ENCODE measurements around the gene IL12RB1. TPM values are rescaled to one million over a fixed set of nuclear protein-coding genes. Genes with fewer than 3 reads are reported as not detected.

IL12RB1 gene
- total and polyA plus RNA-seq, 2 of the 13 experiments (the other 11 are each of a cell fraction or from before 2014, with no cell fraction given) = 0.03 to 0.04 TPM

- H3K9ac ChIP-seq (ENCODE audit: insufficient read depth, low read depth, low read length) = no peak overlapping the region
- POLR2A ChIA-PET = interaction anchor here (0.6 to 1.5 kb wide), 2 partner anchors 18 to 25 kb away, joined by 3 to 5 read pairs; no protein-coding TSS in a partner anchor
- TF ChIP-seq RBAK (CRISPR knock-in tag; IDR thresholded peaks at IDR 0.05) (no peak), HMGA1 (CRISPR knock-in tag; conservative IDR thresholded peaks at IDR 0.05) (no peak), ETV5 (CRISPR knock-in tag; IDR thresholded peaks at IDR 0.05; ENCODE audit: borderline replicate concordance) (no peak), ZMYM3 (CRISPR knock-in tag; IDR thresholded peaks at IDR 0.05) (peak; percentile 87), GMEB2 (CRISPR knock-in tag; IDR thresholded peaks at IDR 0.05; ENCODE audit: low read depth) (no peak), CEBPZ (IDR thresholded peaks at IDR 0.05; ENCODE audit: low read length) (no peak), MTA1 (CRISPR knock-in tag; IDR thresholded peaks at IDR 0.05; ENCODE audit: borderline replicate concordance) (0 out of 2 replicates have a peak, but pooled peaks have one; percentile 24), ZNF12 (CRISPR knock-in tag; IDR thresholded peaks at IDR 0.05) (no peak), MTF1 (CRISPR knock-in tag; IDR thresholded peaks at IDR 0.05) (no peak), SNAPC4 (CRISPR knock-in tag; IDR thresholded peaks at IDR 0.05) (no peak), ZNF629 (CRISPR knock-in tag; conservative IDR thresholded peaks at IDR 0.05) (peak; percentile 93), YEATS4 (CRISPR knock-in tag; IDR thresholded peaks at IDR 0.05; ENCODE audit: borderline replicate concordance) (no peak), ZNF672 (CRISPR knock-in tag; IDR thresholded peaks at IDR 0.05) (no peak), ZNF572 (CRISPR knock-in tag; IDR thresholded peaks at IDR 0.05) (no peak), ZNF136 (CRISPR knock-in tag; IDR thresholded peaks at IDR 0.05; ENCODE audit: low read depth) (no peak)
Measured at GRCh38 chr19:18090545-18091216, 3.9 kb upstream of the IL12RB1 start.

More at GRCh38 chr19:18090545-18091216, 3.9 kb upstream of the IL12RB1 start:
- Histone ChIP-seq H3K4me3 (replicated peaks in 1 of 3; ENCODE audit: insufficient read depth in 1 of 3, low read depth in 2 of 3, low read length in 3 of 3) (no peak overlapping the region; a peak in 1 of 6 replicates), H3K4me1 (ENCODE audit: insufficient read depth, low read length) (peaks cover 59% of the 10 kb centered on the region), H3K27me3 (ENCODE audit: control insufficient read depth in 1 of 2, insufficient read depth in 2 of 2, low read length in 2 of 2) (no peaks in the 10 kb centered on the region; a peak in 2 of 5 replicates), H3K79me2 (ENCODE audit: insufficient read depth, low read length) (no peaks in the 10 kb centered on the region), H2AFZ (ENCODE audit: low read length) (no peak overlapping the region), H4K20me1 (ENCODE audit: insufficient read depth, low read length) (no peaks in the 10 kb centered on the region), H3K36me3 (replicated peaks in 1 of 2; ENCODE audit: control insufficient read depth in 1 of 2, insufficient read depth in 2 of 2, low read length in 2 of 2) (no peaks in the 10 kb centered on the region), H3K9me3 (ENCODE audit: low read length) (no peaks in the 10 kb centered on the region), H3K4me2 (ENCODE audit: low read depth, low read length) (peak overlapping the region; percentile 59), H3K27ac (ENCODE audit: extremely low read length, insufficient read depth, low read length) (no peak overlapping the region)
- no TSS peak for BruUV-seq (replicated peaks)
- in situ Hi-C loops (cut with HindIII; ENCODE audit: extremely low pct_ligation_motif_present, low pct_unique_long_range_greater_than_20kb) = no loop called here
- FAIRE-seq (no peak), DNase-seq (ENCODE audit: low spot score) (no peak), ATAC-seq (no peak)
- WGBS (ENCODE audit: low lambda C conversion rate) = 5% methylated on average over 4 of the region's 12 CpGs
- intact Hi-C loops (cut with micrococcal nuclease; ENCODE audit: unreplicated experiment) = no loop called here
- CTCF ChIA-PET (ENCODE audit: low intra/inter-chr PET ratio, low total read pairs) = no interaction called here
